ENCODE results near the gene PLEKHM1. TPM values are rescaled to one million over a fixed set of nuclear protein-coding genes. Genes with fewer than 3 reads are reported as not detected.

The PLEKHM1 gene
- total and polyA plus RNA-seq, 2 experiments from 2014 or later, result 18.4 to 23.8 TPM

GRCh38 chr17:45414990-45415881 lies 75.3 kb downstream of the PLEKHM1 start:
- DNase-seq (ENCODE audit: low spot score), result no peak
- WGBS (ENCODE audit: low lambda C conversion rate, missing lambda C conversion rate), result 71% methylated on average over 10 of the region's 10 CpGs
- no peak overlapping the region for H2AFZ ChIP-seq
- H3K9me3 ChIP-seq (ENCODE audit: low read depth), result no peaks in the 10 kb centered on the region
- peaks cover 3% of the 10 kb centered on the region for H4K20me1 ChIP-seq (ENCODE audit: insufficient read depth, poor library complexity, severe bottlenecking)
- H3K4me2 ChIP-seq, result no peak overlapping the region
- H3K4me1 ChIP-seq (ENCODE audit: insufficient read depth), result peaks cover 15% of the 10 kb centered on the region
- no peaks in the 10 kb centered on the region for H3K36me3 ChIP-seq (replicated peaks; ENCODE audit: insufficient read depth, low read depth)
- H3K4me3 ChIP-seq, result no peak overlapping the region
- no peaks in the 10 kb centered on the region for H3K9me2 ChIP-seq (replicated peaks; ENCODE audit: insufficient read depth)
- H3K27ac ChIP-seq, result peak overlapping the region; percentile 68
- peaks cover 46% of the 10 kb centered on the region for H3K79me2 ChIP-seq
- TF ChIP-seq EZH2 (IDR thresholded peaks at IDR 0.05; ENCODE audit: borderline replicate concordance) (no peak), CTCF (IDR thresholded peaks at IDR 0.05; ENCODE audit: poor library complexity) (no peak)
- H3K27me3 ChIP-seq, result no peaks in the 10 kb centered on the region

GRCh38 chr17:45413498-45413923 lies 77.0 kb downstream of the PLEKHM1 start:
- no peak for TF ChIP-seq EZH2phosphoT487 (IDR thresholded peaks at IDR 0.05; ENCODE audit: low read depth, severe bottlenecking, unreplicated experiment)
- TF ChIP-seq EZH2 (IDR thresholded peaks at IDR 0.05; ENCODE audit: borderline replicate concordance), result no peak
- no peak for TF ChIP-seq CTCF (IDR thresholded peaks at IDR 0.05; ENCODE audit: poor library complexity)
- Histone ChIP-seq H3K4me3 (no peak overlapping the region), H3K27me3 (no peaks in the 10 kb centered on the region), H4K20me1 (ENCODE audit: insufficient read depth, poor library complexity, severe bottlenecking) (no peaks in the 10 kb centered on the region), H3K4me2 (no peak overlapping the region), H3K79me2 (peaks cover 29% of the 10 kb centered on the region), H3K36me3 (replicated peaks; ENCODE audit: insufficient read depth, low read depth) (no peaks in the 10 kb centered on the region), H3K27ac (peak overlapping the region; percentile 87), H3K9me2 (replicated peaks; ENCODE audit: insufficient read depth) (no peaks in the 10 kb centered on the region), H3K9me3 (ENCODE audit: low read depth) (no peaks in the 10 kb centered on the region), H2AFZ (no peak overlapping the region), H3K4me1 (ENCODE audit: insufficient read depth) (peaks cover 24% of the 10 kb centered on the region)
- peak; percentile 71 for DNase-seq (ENCODE audit: low spot score)
- WGBS (ENCODE audit: low lambda C conversion rate, missing lambda C conversion rate), result 86% methylated on average over 9 of the region's 9 CpGs

- peaks cover 16% of the 10 kb centered on the region for H3K79me2 ChIP-seq
Measured at GRCh38 chr17:45411348-45412105, 79.0 kb downstream of the PLEKHM1 start.

More at GRCh38 chr17:45411348-45412105, 79.0 kb downstream of the PLEKHM1 start:
- Histone ChIP-seq H3K36me3 (replicated peaks; ENCODE audit: insufficient read depth, low read depth) (no peaks in the 10 kb centered on the region), H3K9me3 (ENCODE audit: low read depth) (no peaks in the 10 kb centered on the region), H3K4me2 (no peak overlapping the region), H3K4me1 (ENCODE audit: insufficient read depth) (peaks cover 39% of the 10 kb centered on the region), H3K27me3 (no peaks in the 10 kb centered on the region), H3K27ac (peak overlapping the region; percentile 85), H4K20me1 (ENCODE audit: insufficient read depth, poor library complexity, severe bottlenecking) (no peaks in the 10 kb centered on the region), H3K9me2 (replicated peaks; ENCODE audit: insufficient read depth) (no peaks in the 10 kb centered on the region), H2AFZ (no peak overlapping the region), H3K4me3 (no peak overlapping the region)
- WGBS (ENCODE audit: low lambda C conversion rate, missing lambda C conversion rate), result 79% methylated on average over 5 of the region's 5 CpGs
- TF ChIP-seq EZH2phosphoT487 (IDR thresholded peaks at IDR 0.05; ENCODE audit: low read depth, severe bottlenecking, unreplicated experiment) (no peak), EZH2 (IDR thresholded peaks at IDR 0.05; ENCODE audit: borderline replicate concordance) (no peak), CTCF (IDR thresholded peaks at IDR 0.05; ENCODE audit: poor library complexity) (no peak)
- peak; percentile 63 for DNase-seq (ENCODE audit: low spot score)
